IMR-90 (cell line): Measurements from ENCODE around the gene MINDY3. TPM values are rescaled to one million over a fixed set of nuclear protein-coding genes. Genes with fewer than 3 reads are reported as not detected.

Source experiments
- ATAC-seq: fragments of 200-7000 bp; cut with Tn5 transposase; 2 replicates; pipeline ENCODE4 v1.9.1; 2020; ENCODE audit warnings: low read depth, mild to moderate bottlenecking, moderate library complexity
- BruUV-seq: library from RNA; stranded (reverse); fragments of 400-500 nt; replicated peaks from 2 replicates; lab custom pipeline; 2021; lab: Mats Ljungman, UMichigan
- CTCF ChIA-PET: fragments of 300-600 bp; formaldehyde crosslinking; extraction: SDS; loops from one replicate; lab custom pipeline; 2021; ENCODE audit warnings: antibody characterized with exemption; lab: Yijun Ruan, JAX
- POLR2A ChIA-PET: fragments of 300-600 bp; sonication (Branson Sonifier 250); formaldehyde crosslinking; loops from one replicate; lab custom pipeline; 2022; ENCODE audit warnings: antibody characterized with exemption; ENCODE audit not compliant: unreplicated experiment; lab: Charles Lee
- DNase-seq: peaks from one replicate; pipeline ENCODE4 v3.0.0; 2013
- H2AFZ ChIP-seq: replicated peaks from 2 replicates; pipeline ENCODE3; 2013; ENCODE audit warnings: low read length, mild to moderate bottlenecking; ENCODE audit not compliant: poor library complexity
- H2AK5ac ChIP-seq: 2 replicates; pipeline ENCODE4 v1.6.1; 2013; ENCODE audit warnings: low read depth, low read length, inconsistent platforms
- H2AK9ac ChIP-seq: replicated peaks from 2 replicates; pipeline ENCODE3; 2013; ENCODE audit warnings: mild to moderate bottlenecking, low read depth, low read length, moderate library complexity; ENCODE audit not compliant: poor library complexity
- H2BK120ac ChIP-seq: 2 replicates; pipeline ENCODE4 v1.6.1; 2013; ENCODE audit warnings: low read depth, low read length, inconsistent platforms
- H2BK15ac ChIP-seq: 3 replicates; pipeline ENCODE4 v1.6.1; 2013; ENCODE audit warnings: low read depth, low read length, inconsistent platforms
- H2BK20ac ChIP-seq: 2 replicates; pipeline ENCODE4 v1.6.1; 2013; ENCODE audit warnings: low read depth, mild to moderate bottlenecking, inconsistent platforms, low read length, moderate library complexity
- H2BK5ac ChIP-seq: 2 replicates; pipeline ENCODE4 v1.6.1; 2013; ENCODE audit warnings: mild to moderate bottlenecking, low read depth, low read length, inconsistent platforms; ENCODE audit not compliant: poor library complexity, severe bottlenecking
- H3K14ac ChIP-seq: replicated peaks from 2 replicates; pipeline ENCODE4 v1.6.1; 2013; ENCODE audit warnings: low read depth, low read length, inconsistent platforms
- H3K18ac ChIP-seq: 2 replicates; pipeline ENCODE4 v1.6.1; 2013; ENCODE audit warnings: low read depth, low read length, control low read depth
- H3K23ac ChIP-seq: 2 replicates; pipeline ENCODE4 v1.6.1; 2013; ENCODE audit warnings: low read depth, low read length, inconsistent platforms
- H3K27ac ChIP-seq: 2 replicates; pipeline ENCODE4 v1.5.1; 2013; ENCODE audit warnings: mild to moderate bottlenecking, control low read depth, low read length; ENCODE audit not compliant: insufficient read depth
- H3K27me3 ChIP-seq: 2 replicates; pipeline ENCODE4 v1.6.1; 2013; ENCODE audit warnings: low read length; ENCODE audit not compliant: control insufficient read depth, insufficient read depth
- H3K36me3 ChIP-seq: 2 replicates; pipeline ENCODE4 v1.6.1; 2013; ENCODE audit warnings: low read length, mixed read lengths; ENCODE audit not compliant: control insufficient read depth, insufficient read depth
- H3K4ac ChIP-seq: 2 replicates; pipeline ENCODE4 v1.6.1; 2013; ENCODE audit warnings: low read depth, low read length, inconsistent platforms
- H3K4me1 ChIP-seq: 2 replicates; pipeline ENCODE4 v1.6.1; 2013; ENCODE audit warnings: low read length, mixed read lengths; ENCODE audit not compliant: control insufficient read depth, insufficient read depth
- H3K4me2 ChIP-seq: 2 replicates; pipeline ENCODE4 v1.6.1; 2013; ENCODE audit warnings: low read depth, mild to moderate bottlenecking, control low read depth, low read length, moderate library complexity
- H3K4me3 ChIP-seq: 2 replicates; pipeline ENCODE4 v1.5.1; 2013; ENCODE audit warnings: low read depth, mild to moderate bottlenecking, control low read depth, low read length, moderate library complexity; ENCODE audit not compliant: insufficient read depth
- H3K56ac ChIP-seq: 2 replicates; pipeline ENCODE4 v1.6.1; 2013; ENCODE audit warnings: low read length, inconsistent platforms; ENCODE audit not compliant: insufficient read depth; ENCODE audit errors: extremely low read depth
- H3K79me1 ChIP-seq, 2 experiments: 2 replicates each; pipeline ENCODE4 v1.6.1; 2013; ENCODE audit warnings: low read length in 2 of 2, inconsistent platforms in 1 of 2, low read depth in 1 of 2
- H3K9ac ChIP-seq: 2 replicates; pipeline ENCODE4 v1.6.1; 2013; ENCODE audit warnings: low read depth, low read length, control low read depth
- H3K9me1 ChIP-seq: 2 replicates; pipeline ENCODE4 v1.6.1; 2013; ENCODE audit warnings: low read length, inconsistent platforms; ENCODE audit not compliant: insufficient read depth
- H3K9me3 ChIP-seq: 2 replicates; pipeline ENCODE4 v1.6.1; 2013; ENCODE audit warnings: low read length; ENCODE audit not compliant: control insufficient read depth, insufficient read depth
- H4K20me1 ChIP-seq: 2 replicates; pipeline ENCODE4 v1.6.1; 2013; ENCODE audit warnings: low read length, inconsistent platforms; ENCODE audit not compliant: insufficient read depth
- H4K5ac ChIP-seq: 2 replicates; pipeline ENCODE4 v1.6.1; 2013; ENCODE audit warnings: mild to moderate bottlenecking, low read depth, low read length, control low read depth
- H4K8ac ChIP-seq, 2 experiments: 2 replicates each; pipeline ENCODE4 v1.6.1; 2013; ENCODE audit warnings: low read depth in 2 of 2, low read length in 2 of 2, control low read depth in 1 of 2, inconsistent platforms in 1 of 2
- H4K91ac ChIP-seq: 2 replicates; pipeline ENCODE4 v1.6.1; 2013; ENCODE audit warnings: low read depth, low read length, inconsistent platforms; ENCODE audit not compliant: insufficient read depth
- BHLHE40 ChIP-seq: fragments of 150-350 bp; IDR thresholded peaks from 2 replicates; pipeline ENCODE4 v1.6.1; 2016; ENCODE audit warnings: mild to moderate bottlenecking, low read depth, low read length
- CEBPB ChIP-seq: IDR thresholded peaks from 2 replicates; pipeline ENCODE4 v1.6.1; 2012; ENCODE audit warnings: low read depth, low read length, improper control_type of control experiment
- CHD1 ChIP-seq: IDR thresholded peaks from 2 replicates; pipeline ENCODE4 v1.6.1; 2012; ENCODE audit warnings: low read depth, low read length, improper control_type of control experiment
- CTCF ChIP-seq: conservative IDR thresholded peaks from 2 replicates; pipeline ENCODE4 v1.5.1; 2012; ENCODE audit warnings: mild to moderate bottlenecking, low read depth, low read length, improper control_type of control experiment
- ELK1 ChIP-seq: fragments of 150-350 bp; IDR thresholded peaks from 2 replicates; pipeline ENCODE4 v1.6.1; 2016; ENCODE audit warnings: low read depth, mild to moderate bottlenecking, low read length, moderate library complexity, borderline replicate concordance
- FOS ChIP-seq: fragments of 150-350 bp; IDR thresholded peaks from 2 replicates; pipeline ENCODE4 v1.6.1; 2016; ENCODE audit warnings: low read depth, low read length
- MAFK ChIP-seq: IDR thresholded peaks from 2 replicates; pipeline ENCODE4 v1.6.1; 2012; ENCODE audit warnings: low read depth, low read length, improper control_type of control experiment
- MAZ ChIP-seq: IDR thresholded peaks from 2 replicates; pipeline ENCODE4 v1.6.1; 2012; ENCODE audit warnings: low read depth, mild to moderate bottlenecking, low read length, improper control_type of control experiment, moderate library complexity, borderline replicate concordance
- MXI1 ChIP-seq: IDR thresholded peaks from 2 replicates; pipeline ENCODE4 v1.6.1; 2012; ENCODE audit warnings: low read depth, mild to moderate bottlenecking, low read length, moderate library complexity, borderline replicate concordance
- NFE2L2 ChIP-seq: fragments of 150-350 bp; IDR thresholded peaks from 2 replicates; pipeline ENCODE4 v1.6.1; 2016; ENCODE audit warnings: low read depth, mild to moderate bottlenecking, low read length
- POLR2A ChIP-seq: IDR thresholded peaks from 2 replicates; pipeline ENCODE4 v1.6.1; 2012; ENCODE audit warnings: mild to moderate bottlenecking, low read depth, low read length
- RAD21 ChIP-seq: IDR thresholded peaks from 2 replicates; pipeline ENCODE4 v1.6.1; 2012; ENCODE audit warnings: low read length, improper control_type of control experiment
- RCOR1 ChIP-seq: IDR thresholded peaks from 2 replicates; pipeline ENCODE4 v1.6.1; 2012; ENCODE audit warnings: mild to moderate bottlenecking, low read length, improper control_type of control experiment; ENCODE audit not compliant: insufficient replicate concordance
- RFX5 ChIP-seq: IDR thresholded peaks from 2 replicates; pipeline ENCODE4 v1.8.0; 2012; ENCODE audit warnings: low read depth, mild to moderate bottlenecking, low read length, moderate library complexity
- SMC3 ChIP-seq: fragments of 150-350 bp; IDR thresholded peaks from 2 replicates; pipeline ENCODE4 v1.6.1; 2016; ENCODE audit warnings: low read depth, mild to moderate bottlenecking, antibody characterized with exemption, low read length, moderate library complexity
- USF2 ChIP-seq: fragments of 150-350 bp; IDR thresholded peaks from 2 replicates; pipeline ENCODE4 v1.6.1; 2017; ENCODE audit warnings: mild to moderate bottlenecking, antibody characterized with exemption, low read length, low read depth
- WGBS, 2 experiments: methylation state at CpG; one replicate each; pipeline versions ENCODE4 v1.1.5 to v1.1.7; 2013; ENCODE audit warnings: missing lambda C conversion rate in 2 of 2; ENCODE audit not compliant: insufficient read length in 1 of 2; ENCODE audit errors: extremely low coverage in 2 of 2; 5-methylcytosine and 5-hydroxymethylcytosine counted together
- dilution Hi-C: fragments of 300-500 bp; cut with HindIII; formaldehyde crosslinking; loops from one replicate; pipeline ENCODE4 v1.14.3; 2018; ENCODE audit warnings: low sequenced_read_pairs; ENCODE audit not compliant: unreplicated experiment
- in situ Hi-C: fragments of 300-500 bp; cut with MboI; formaldehyde crosslinking; loops from 3 replicates; pipeline ENCODE4 v1.14.3; 2019; ENCODE audit warnings: low sequenced_read_pairs, inconsistent platforms, mixed read lengths
- intact Hi-C: fragments of 100-400 bp; cut with micrococcal nuclease; formaldehyde crosslinking; loops from 2 replicates; pipeline ENCODE4 v1.10.0; 2022
- polyA plus RNA-seq, 3 experiments: library from polyadenylated mRNA; depleted of rRNA; stranded (reverse); fragments of >200 nt; gene quantifications; 2 replicates each; pipeline ENCODE4 v1.2.3, GENCODE V29; 2012; ENCODE audit warnings: low replicate concordance in 1 of 3
- total RNA-seq: library from RNA; depleted of rRNA; stranded (reverse); fragments of >200 nt; gene quantifications from 2 replicates; pipeline ENCODE4 v1.2.3, GENCODE V29; 2012

Gene MINDY3
- total and polyA plus RNA-seq, 2 of the 4 experiments (the other 2 are of a cell fraction), result 13.9 to 14.5 TPM

GRCh38 chr10:15747632-15748031 lies 112.7 kb downstream of the MINDY3 start:
- Histone ChIP-seq H2AK9ac (no peak overlapping the region), H4K5ac (no peak overlapping the region), H3K27ac (no peak overlapping the region), H3K27me3 (peaks cover 17% of the 10 kb centered on the region), H3K18ac (no peak overlapping the region), H3K14ac (no peak overlapping the region), H2BK15ac (no peak overlapping the region), H3K4me1 (no peaks in the 10 kb centered on the region), H3K23ac (no peak overlapping the region), H4K8ac (no peak overlapping the region), H2AK5ac (no peak overlapping the region), H4K91ac (no peak overlapping the region), H3K9me1 (no peaks in the 10 kb centered on the region), H3K4me2 (no peak overlapping the region), H2BK5ac (no peak overlapping the region), H3K36me3 (no peaks in the 10 kb centered on the region), H2AFZ (no peak overlapping the region), H3K9me3 (no peaks in the 10 kb centered on the region), H3K79me1 (no peaks in the 10 kb centered on the region), H3K4ac (no peak overlapping the region), H3K4me3 (no peak overlapping the region), H3K9ac (no peak overlapping the region), H3K56ac (no peak overlapping the region), H2BK20ac (no peak overlapping the region), H2BK120ac (no peak overlapping the region), H4K20me1 (no peaks in the 10 kb centered on the region)
- no peak for DNase-seq
- TF ChIP-seq USF2 (no peak), CEBPB (no peak), NFE2L2 (no peak), POLR2A (no peak), ELK1 (no peak), MAZ (no peak), MAFK (no peak), SMC3 (no peak), FOS (no peak), RCOR1 (no peak), BHLHE40 (no peak), CHD1 (no peak), RFX5 (no peak), MXI1 (no peak), RAD21 (no peak), CTCF (no peak)
- ATAC-seq, result no peak
- dilution Hi-C loops, result no loop called here
- WGBS, 2 experiments, result no CpG with 5 or more reads among the region's 3 CpGs
- BruUV-seq, result no TSS peak
- in situ Hi-C loops, result no loop called here
- intact Hi-C loops, result no loop called here
- POLR2A ChIA-PET, result no interaction called here
- CTCF ChIA-PET, result no interaction called here
